Mucosa of descending colon (tissue), 3 donors: Measurements from ENCODE around the gene ATP2A2. TPM values are rescaled to one million over a fixed set of nuclear protein-coding genes. Genes with fewer than 3 reads are reported as not detected.

ENCODE experiments used
- ATAC-seq: fragments of 200-7000 bp; cut with Tn5 transposase; one replicate; pipeline ENCODE4 v1.9.1; 2020; ENCODE audit warnings: mild to moderate bottlenecking, moderate library complexity
- DNase-seq, 3 donors: peaks; one replicate each; pipeline ENCODE4 v3.0.0-alpha.2; 2020
- H3K36me3 ChIP-seq: fragments of 200-600 bp; one replicate; pipeline ENCODE4 v1.8.0; 2021; ENCODE audit warnings: low read depth, mild to moderate bottlenecking
- H3K4me1 ChIP-seq: fragments of 200-600 bp; one replicate; pipeline ENCODE4 v1.8.0; 2021; ENCODE audit warnings: low read depth, mild to moderate bottlenecking
- H3K4me3 ChIP-seq: fragments of 200-600 bp; one replicate; pipeline ENCODE4 v1.8.0; 2021; ENCODE audit warnings: mild to moderate bottlenecking
- H3K9me3 ChIP-seq: fragments of 200-600 bp; one replicate; pipeline ENCODE4 v1.8.0; 2021; ENCODE audit warnings: mild to moderate bottlenecking
- CTCF ChIP-seq: fragments of 200-600 bp; IDR thresholded peaks from one replicate; pipeline ENCODE4 v1.8.0; 2022; ENCODE audit warnings: antibody characterized with exemption, mild to moderate bottlenecking
- intact Hi-C, 2 donors: fragments of 100-400 bp; cut with DNase I in 1 of 2; cut with micrococcal nuclease in 1 of 2; formaldehyde crosslinking; loops; one replicate each; pipeline versions ENCODE4 v1.11.0 to v1.11.1; 2022; cut with DNase I, micrococcal nuclease
- total RNA-seq, 3 donors: library from RNA; stranded (reverse); fragmentation: NEBNext Ultra II Directional in 2 of 3; extraction: Animal tissue kit (Norgen Biotek cat#: 25700) in 2 of 3; gene quantifications; one replicate each; pipeline versions ENCODE4 v1.2.1 to v1.2.4, GENCODE V29; 2021 to 2023
- donor health status: DM: no; HTN: no; CAD: no; lungs with moderate emphysema.
- donor health status: DM: no; HTN: no; CAD: no.
- donor health status: DM: no; HTN: yes; CAD: no.

The ATP2A2 gene
- total RNA-seq, 3 donors from 2014 or later, result 242 to 287 (median 259) TPM

- DNase-seq, result no peak
- no peak for TF ChIP-seq CTCF
- no peak overlapping the region for H3K4me3 ChIP-seq
- H3K9me3 ChIP-seq, result no peaks in the 10 kb centered on the region
- no peaks in the 10 kb centered on the region for H3K4me1 ChIP-seq
- no peaks in the 10 kb centered on the region for H3K36me3 ChIP-seq
- intact Hi-C loops, result no loop called here
- no peak for ATAC-seq
Observed at GRCh38 chr12:110271015-110271414, 10.0 kb upstream of the ATP2A2 start.

GRCh38 chr12:110277530-110278254, 3.4 kb upstream of the ATP2A2 start:
- intact Hi-C loops, result no loop called here
- no peak for DNase-seq
- no peak for TF ChIP-seq CTCF

GRCh38 chr12:110278255-110278536, 2.9 kb upstream of the ATP2A2 start:
- ATAC-seq, result no peak
- H3K4me3 ChIP-seq, result no peak overlapping the region
- intact Hi-C loops, result no loop called here
- no peak for TF ChIP-seq CTCF
- DNase-seq, result no peak
- H3K9me3 ChIP-seq, result no peaks in the 10 kb centered on the region
- no peaks in the 10 kb centered on the region for H3K36me3 ChIP-seq
- H3K4me1 ChIP-seq, result peaks cover 6% of the 10 kb centered on the region

More at GRCh38 chr12:110277530-110278254, 3.4 kb upstream of the ATP2A2 start:
- Histone ChIP-seq H3K4me1 (peaks cover 6% of the 10 kb centered on the region), H3K4me3 (no peak overlapping the region), H3K9me3 (no peaks in the 10 kb centered on the region), H3K36me3 (no peaks in the 10 kb centered on the region)
- no peak for ATAC-seq

- no peak overlapping the region for H3K4me3 ChIP-seq
- ATAC-seq (no peak), DNase-seq (no peak)
- no peaks in the 10 kb centered on the region for H3K36me3 ChIP-seq
- intact Hi-C loops, result loop anchor here in 1 of 2 donors (5.0 kb wide), 1 partner anchor 32 kb away; no protein-coding TSS in a partner anchor
- no peak for TF ChIP-seq CTCF
- peaks cover 18% of the 10 kb centered on the region for H3K4me1 ChIP-seq
- no peaks in the 10 kb centered on the region for H3K9me3 ChIP-seq
Observed at GRCh38 chr12:110279566-110280375, 1.3 kb upstream of the ATP2A2 start.

- peak; percentile 9 for ATAC-seq
- intact Hi-C loops, result loop anchor here in 1 of 2 donors (5.0 kb wide), 1 partner anchor 33 kb away; no protein-coding TSS in a partner anchor
Observed at GRCh38 chr12:110280392-110280778, 662 bp upstream of the ATP2A2 start.

More at GRCh38 chr12:110280392-110280778, 662 bp upstream of the ATP2A2 start:
- peak in 2 of 3 donors; percentile 65 to 73 for DNase-seq
- Histone ChIP-seq H3K4me3 (peak overlapping the region; percentile 70), H3K9me3 (no peaks in the 10 kb centered on the region), H3K36me3 (no peaks in the 10 kb centered on the region), H3K4me1 (peaks cover 24% of the 10 kb centered on the region)
- TF ChIP-seq CTCF, result no peak
